ENCODE measurements around the gene STK16.
A peak's percentile ranks its signal among the peaks of the same experiment; 100 is the strongest.
"Not testable (repeated sequence)": the region's sequence is repeated elsewhere in the genome, so short reads cannot be mapped to it uniquely, and the experiment has no call there.

The STK16 gene, protein sequence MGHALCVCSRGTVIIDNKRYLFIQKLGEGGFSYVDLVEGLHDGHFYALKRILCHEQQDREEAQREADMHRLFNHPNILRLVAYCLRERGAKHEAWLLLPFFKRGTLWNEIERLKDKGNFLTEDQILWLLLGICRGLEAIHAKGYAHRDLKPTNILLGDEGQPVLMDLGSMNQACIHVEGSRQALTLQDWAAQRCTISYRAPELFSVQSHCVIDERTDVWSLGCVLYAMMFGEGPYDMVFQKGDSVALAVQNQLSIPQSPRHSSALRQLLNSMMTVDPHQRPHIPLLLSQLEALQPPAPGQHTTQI

DNA sequence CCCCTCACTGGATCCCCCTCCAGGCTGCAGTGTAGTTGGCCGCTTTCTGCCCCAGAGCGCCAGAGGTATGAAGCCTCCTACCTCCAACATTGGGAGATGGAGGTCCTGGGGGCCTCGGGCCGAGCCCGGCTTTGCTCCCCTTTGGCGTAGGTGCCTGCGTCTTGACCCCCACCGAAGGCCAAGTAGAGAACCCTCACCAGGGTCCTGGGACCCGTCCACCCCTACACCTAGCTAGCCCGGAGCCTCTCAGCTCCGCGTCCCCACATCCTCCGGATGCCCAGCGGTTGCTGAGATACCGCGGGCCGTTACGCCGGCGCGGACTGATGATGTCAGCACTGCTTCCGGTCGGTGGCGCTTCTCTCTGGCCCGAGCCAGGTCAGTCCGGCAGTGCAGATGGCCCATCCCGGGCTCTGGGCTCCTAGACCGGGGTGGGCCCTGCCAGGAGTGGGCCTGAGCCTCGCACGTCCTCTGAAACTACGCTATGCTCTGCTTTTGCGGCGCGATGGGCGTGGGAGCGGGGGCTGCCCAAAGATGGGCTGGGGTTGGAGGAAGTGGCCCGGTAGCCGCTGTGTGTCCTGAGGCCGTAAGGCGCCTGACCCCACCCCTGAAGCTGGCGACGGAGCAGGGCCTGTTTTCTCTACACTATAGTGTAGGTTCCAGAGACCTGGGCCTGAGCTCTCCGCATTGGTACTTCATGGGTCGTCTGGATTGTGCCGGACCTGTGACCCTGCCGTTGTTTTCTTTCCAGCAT lies at the start of gene STK16, which contains the start of gene GLB1L:
TSS of gene STK16 (plus strand) at position 332 of the 751 bp plus-strand sequence. CDS start 521 bp downstream, outside the sequence.
TSS of gene GLB1L (minus strand) at position 297 of the 751 bp plus-strand sequence. CDS start 1,871 bp downstream, outside the sequence.
- peak; percentile 78 to 84 for DNase-seq (ENCODE audit: low read depth in 2 of 2)

DNA sequence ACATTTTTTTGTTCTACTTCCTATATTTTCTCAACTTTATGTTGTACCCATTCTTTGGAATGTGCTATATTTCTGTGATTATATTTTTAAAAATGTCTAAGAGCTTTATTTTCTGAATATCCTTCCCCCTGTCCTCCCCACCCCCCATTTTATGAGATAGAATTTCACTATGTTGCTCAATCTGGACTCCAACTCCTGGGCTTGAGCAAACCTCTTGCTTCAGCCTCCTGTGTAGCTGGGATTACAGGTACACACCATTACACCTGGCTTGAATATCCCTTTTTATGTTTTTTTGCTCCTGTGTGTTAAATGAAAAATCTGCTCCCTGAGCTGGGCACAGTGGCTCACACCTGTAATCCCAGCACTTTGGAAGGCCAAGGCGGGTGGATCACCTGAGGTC lies 47.9 kb upstream of the STK16 start:
- DNase-seq (ENCODE audit: low read depth in 2 of 2), result no peak

DNA sequence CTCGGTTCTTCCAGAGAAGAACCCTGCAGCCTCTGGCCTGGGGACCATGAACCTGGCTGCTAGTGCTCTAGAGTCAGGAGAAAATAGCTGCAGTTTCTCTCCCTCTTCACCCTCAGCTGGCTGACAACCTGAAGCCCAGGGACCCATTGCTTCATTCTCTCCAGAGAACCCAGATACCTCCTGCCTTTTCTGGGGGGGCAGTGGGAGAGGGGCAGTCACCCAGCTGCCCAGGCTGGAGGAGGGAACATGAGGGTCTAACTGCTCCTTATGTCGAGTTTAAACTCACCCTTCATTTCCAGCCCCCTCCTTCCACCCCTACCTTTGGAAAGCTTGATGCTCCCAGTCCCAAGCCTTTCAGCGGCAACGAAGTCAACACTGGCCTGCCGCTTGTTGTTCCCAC lies 46.3 kb upstream of the STK16 start:
- DNase-seq (ENCODE audit: low read depth in 2 of 2), result no peak

DNA sequence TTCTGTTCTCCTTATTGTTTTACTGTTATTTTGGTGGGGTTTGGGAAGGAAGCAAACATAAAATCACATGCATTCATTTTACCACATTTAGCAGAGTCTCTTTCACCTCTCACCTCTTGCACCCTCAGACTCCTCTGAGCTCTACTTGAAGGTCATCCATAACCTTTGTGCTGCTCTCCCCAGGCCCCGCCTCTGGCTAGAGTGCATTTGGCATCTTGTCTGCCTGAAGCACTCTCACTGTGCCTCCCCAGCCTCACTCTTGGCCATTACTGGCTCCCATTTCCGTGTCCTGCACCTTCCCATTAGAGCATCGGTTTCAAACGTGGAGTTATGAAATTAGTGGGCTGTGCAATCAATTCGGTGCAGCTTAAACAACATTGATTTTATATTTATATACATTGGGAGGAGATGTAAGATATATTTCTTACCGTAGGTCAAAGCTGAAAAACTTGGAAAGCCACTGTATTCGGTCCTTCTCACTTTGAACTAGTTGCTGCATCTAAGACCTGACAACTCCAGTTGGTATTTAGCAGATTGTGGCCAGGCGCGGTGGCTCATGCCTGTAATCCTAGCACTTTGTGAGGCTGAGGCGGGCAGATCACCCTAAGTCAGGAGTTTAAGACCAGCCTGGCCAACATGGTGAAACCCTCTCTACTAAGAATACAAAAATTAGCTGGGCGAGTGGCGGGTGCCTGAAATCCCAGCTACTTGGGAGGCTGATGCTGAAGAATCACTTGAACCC lies 45.6 kb upstream of the STK16 start:
- DNase-seq (ENCODE audit: low read depth in 2 of 2), result no peak

DNA sequence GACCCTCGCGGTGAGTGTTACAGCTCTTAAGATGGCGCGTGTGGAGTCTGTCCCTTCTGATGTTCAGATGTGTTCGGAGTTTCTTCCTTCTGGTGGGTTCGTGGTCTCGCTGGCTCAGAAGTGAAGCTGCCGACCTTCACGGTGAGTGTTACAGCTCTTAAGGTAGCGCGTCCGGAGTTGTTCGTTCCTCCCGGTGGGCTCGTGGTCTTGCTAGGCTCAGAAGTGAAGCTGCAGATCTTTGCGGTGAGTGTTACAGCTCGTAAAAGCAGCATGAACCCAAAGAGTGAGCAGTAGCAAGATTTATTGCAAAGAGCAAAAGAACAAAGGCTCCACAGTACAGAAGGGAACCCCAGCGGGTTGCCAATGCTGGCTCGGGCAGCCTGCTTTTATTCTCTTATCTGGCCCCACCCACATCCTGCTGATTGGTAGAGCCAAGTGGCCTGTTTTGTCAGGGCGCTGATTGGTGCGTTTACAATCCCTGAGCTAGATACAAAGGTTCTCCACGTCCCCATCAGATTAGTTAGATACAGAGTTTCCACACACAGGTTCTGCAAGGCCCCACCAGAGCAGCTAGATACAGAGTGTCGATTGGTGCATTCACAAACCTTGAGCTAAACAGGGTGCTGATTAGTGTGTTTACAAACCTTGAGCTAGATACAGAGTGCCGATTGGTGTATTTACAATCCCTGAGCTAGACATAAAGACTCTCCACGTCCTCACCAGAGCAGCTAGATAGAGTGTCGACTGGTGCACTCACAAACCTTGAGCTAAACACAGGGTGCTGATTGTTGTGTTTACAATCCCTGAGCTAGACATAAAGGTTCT lies 44.6 kb upstream of the STK16 start:
- not testable (repeated sequence) for DNase-seq (ENCODE audit: low read depth in 2 of 2)

DNA sequence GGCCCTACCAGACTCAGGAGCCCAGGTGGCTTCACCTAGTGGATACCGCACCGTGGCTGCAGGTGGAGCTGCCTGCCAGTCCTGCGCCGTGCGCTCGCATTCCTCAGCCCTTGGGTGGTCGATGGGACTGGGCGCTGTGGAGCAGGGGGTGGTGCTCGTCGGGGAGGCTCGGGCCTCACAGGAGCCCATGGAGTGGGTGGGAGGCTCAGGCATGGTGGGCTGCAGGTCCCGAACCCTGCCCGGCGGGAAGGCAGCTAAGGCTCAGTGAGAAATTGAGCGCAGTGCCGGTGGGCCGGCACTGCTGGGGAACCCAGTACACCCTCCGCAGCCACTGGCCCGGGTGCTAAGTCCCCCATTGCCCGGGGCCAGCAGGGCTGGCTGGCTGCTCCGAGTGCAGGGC lies 43.9 kb upstream of the STK16 start:
- DNase-seq (ENCODE audit: low read depth in 2 of 2), result not testable (repeated sequence)

DNA sequence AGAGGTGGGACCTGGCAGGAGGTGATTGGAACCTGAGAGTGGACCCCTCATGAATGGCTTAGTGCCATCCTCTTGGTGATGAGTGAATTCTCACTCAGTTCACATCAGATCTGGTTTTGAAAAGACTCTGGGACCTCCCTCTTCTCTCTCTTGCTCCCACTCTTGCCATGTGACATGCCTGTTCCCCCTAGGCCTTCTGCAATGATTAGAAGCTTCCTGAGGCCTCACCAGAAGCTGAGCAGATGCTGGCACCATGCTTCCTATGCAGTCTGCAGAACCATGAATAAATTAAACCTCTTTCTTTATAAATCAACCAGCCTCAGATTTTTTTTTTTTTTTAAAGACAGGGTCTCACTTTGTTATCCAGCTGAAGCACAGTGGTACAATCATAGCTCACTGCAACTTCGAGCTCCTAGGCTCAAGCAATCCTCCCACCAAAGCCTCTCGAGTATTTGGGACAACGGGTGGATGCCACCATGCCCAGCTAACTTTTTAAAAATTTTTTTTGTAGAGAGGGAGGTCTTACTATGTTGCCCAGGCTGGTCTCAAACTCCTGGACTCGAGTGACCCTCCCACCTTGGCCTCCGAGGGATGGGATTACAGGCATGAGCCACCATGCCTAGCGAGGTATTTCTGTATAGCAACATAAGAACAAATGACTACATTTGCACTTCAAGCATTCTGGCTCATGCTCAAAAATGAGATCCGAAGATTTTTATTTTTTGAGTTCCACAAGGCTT lies 40.7 kb upstream of the STK16 start:
- no peak for DNase-seq (ENCODE audit: low read depth in 2 of 2)

DNA sequence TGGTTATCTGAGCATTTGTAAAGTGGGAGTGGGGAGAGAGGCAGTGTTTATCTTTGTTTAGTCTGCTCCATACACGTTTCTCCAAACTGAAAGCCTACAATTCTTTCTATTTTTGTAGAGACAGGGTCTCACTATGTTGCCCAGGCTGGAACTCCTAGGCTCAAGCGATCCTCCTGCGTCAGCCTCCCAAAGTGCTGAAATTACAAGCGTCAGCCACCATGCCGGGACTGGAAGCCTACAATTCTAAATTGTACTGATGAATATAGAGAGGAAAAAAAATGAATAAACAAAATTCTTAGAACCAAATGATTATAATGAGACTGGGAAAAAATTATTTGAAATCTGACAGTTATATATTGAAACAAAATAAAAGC lies 40.1 kb upstream of the STK16 start:
- no peak for DNase-seq (ENCODE audit: low read depth in 2 of 2)

DNA sequence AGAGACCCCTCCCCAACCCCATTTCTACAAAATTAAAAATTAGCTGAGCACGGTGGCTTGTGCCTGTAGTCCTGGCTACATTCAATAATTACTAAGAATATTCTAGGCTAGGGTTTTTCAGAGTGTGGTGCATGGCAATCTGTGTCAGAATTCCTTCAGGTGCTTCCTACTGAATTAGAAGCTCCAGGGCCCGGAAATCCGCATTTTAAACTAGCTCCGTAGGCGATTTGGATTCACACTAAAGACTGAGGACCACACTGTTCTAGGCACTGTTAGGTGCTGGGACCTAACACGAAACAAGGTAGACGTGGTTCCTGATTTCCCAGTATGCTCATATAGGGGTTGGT lies 39.3 kb upstream of the STK16 start:
- DNase-seq (ENCODE audit: low read depth in 2 of 2), result no peak

DNA sequence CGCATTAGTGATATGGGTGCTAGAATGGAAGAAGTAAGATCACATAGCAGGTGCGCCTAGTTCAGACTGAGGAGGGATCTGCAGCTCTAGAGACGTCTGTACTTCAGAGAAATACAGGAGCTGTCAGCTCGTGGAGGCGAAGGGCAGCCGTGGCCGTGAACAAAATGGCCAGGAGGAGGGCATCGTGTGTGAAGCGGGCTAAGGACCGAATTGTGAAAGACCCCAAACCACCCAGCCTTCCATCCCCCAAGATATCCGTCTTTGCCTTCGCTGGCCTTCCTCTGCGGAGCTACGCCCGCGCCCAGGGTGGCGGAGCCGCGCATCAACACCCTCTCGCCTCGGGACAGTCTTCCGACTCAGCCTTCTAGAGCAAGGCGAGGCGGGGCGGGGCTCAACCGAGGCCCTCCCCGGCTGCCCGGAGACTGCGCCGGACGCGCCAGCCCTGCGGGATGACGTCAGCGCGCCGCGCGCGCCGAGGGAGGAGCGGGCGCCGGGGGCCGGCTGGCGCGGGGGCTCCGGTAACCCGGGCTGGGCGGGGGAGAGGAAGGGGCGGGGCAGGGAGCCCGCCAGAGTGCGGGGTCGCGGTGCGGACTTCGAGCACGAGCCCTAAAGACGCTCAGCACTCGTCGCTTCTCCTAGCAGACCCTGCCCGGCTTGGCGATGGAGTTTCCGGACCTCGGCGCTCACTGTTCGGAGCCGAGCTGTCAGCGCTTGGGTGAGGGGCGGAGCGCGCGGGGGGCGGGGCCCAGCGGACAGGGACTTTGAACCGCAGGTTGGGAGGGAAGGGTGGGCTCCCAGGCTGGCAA lies 38.7 kb upstream of the STK16 start, which contains the start of gene ZFAND2B:
TSS of gene ZFAND2B (plus strand) at position 455 of the 806 bp plus-strand sequence. CDS start at position 661, 206 bp downstream.
- peak; percentile 83 to 93 for DNase-seq (ENCODE audit: low read depth in 2 of 2)

DNA sequence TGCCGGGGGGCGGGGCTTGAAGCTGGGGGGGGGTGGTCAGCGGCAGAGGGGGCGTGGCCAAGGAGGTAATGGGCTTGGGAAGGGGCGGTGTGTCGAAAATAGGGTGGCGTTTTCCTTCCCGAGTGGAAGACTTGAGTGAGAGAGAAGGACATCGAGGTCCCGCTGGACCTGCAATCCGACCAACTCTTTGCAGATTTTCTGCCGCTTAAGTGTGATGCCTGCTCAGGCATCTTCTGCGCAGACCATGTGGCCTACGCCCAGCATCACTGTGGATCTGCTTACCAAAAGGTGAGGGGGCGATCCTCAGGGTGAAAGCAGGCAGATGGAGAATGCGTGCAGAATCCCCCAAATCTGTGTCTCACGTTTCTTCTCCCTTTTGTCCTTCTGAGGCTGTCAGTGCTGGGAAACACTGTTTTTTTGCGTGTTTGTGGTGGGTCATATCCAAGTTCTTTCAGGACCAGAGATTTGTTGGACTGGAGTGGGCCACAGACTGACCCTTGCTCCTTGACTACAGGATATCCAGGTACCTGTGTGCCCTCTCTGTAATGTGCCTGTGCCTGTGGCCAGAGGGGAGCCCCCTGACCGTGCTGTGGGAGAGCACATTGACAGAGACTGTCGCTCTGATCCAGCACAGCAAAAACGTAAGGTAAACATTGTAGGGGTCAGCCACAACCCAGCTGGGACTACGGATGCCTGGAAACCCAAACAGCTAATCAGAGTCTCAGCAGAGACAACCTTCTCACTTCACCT lies 38.0 kb upstream of the STK16 start:
- no peak for DNase-seq (ENCODE audit: low read depth in 2 of 2)

DNA sequence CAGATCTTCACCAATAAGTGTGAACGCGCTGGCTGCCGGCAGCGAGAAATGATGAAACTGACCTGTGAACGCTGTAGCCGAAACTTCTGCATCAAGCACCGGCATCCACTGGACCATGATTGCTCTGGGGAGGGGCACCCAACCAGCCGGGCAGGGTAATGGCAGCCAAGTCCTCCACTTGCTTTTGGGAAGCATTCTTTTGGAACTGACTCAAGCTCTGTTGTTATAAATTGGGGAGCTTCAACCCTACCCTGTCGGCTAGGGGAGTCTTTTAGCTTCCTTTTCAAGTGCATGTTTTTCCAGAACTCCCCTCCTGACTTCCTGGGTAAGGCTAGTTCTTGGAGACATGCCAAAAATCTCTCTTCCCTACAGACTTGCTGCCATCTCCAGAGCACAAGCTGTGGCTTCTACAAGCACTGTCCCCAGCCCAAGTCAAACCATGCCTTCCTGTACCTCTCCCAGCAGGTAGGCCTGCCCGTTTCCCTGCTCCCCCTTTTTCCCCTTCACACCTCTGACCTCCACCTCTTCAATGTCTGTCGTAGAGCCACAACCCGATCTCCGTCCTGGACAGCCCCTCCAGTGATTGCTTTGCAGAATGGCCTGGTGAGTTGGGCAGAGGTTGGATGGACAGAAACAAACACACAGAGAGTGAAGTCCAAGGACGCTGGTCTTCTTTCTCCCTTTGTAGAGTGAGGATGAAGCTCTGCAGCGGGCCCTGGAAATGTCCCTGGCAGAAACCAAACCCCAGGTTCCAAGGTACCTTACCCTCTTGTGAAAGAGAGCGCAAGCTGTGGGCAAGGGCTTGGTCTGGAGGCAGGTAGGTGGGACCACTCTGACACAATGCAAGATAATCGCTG lies 37.2 kb upstream of the STK16 start:
- no peak for DNase-seq (ENCODE audit: low read depth in 2 of 2)

DNA sequence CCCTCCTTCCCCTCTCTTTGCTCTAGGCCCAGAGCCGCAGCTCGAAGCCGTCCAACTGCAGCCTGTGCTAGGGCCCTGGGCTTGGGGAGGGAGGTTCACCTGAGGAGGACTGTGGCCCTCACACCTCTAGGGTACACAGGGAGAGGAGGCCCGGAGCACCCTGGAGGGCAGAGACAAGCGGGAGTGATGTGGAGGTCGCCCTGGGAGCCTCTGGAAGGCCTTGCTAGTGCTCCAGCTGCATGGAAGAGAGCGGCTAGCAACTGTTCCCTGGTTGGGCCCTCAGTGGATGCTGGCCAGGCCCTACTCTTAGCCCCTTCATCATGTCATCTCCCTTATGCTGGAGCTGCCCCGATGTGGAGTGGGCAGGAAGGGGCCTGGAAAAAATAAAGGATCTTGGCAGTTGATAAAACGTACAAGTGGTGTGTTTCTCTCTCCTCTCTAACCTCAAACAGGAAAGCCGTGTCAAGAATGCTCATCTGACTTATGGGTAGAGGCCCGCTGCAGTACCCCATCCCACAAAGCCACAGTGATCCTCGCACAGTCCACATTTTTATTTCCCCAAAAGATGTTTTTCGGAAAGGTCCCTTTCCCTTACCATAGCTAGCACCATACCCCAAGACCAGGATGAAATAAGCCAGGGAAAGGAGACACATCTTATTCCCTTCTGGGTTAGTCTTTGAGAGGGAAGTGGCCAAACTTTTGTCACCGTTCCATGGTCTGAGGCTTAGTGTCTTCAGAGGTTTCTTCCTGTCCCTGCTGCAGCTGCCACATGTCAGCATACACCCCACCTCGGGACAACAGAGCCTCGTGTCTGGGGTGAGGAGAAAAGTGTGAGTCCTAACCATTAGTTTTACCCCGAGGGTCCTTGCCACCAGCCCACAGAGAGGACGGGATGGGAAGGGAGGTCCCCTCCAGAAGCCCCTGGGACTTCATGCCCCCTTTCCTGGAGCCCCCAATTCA lies 35.8 kb upstream of the STK16 start:
- no peak for DNase-seq (ENCODE audit: low read depth in 2 of 2)

DNA sequence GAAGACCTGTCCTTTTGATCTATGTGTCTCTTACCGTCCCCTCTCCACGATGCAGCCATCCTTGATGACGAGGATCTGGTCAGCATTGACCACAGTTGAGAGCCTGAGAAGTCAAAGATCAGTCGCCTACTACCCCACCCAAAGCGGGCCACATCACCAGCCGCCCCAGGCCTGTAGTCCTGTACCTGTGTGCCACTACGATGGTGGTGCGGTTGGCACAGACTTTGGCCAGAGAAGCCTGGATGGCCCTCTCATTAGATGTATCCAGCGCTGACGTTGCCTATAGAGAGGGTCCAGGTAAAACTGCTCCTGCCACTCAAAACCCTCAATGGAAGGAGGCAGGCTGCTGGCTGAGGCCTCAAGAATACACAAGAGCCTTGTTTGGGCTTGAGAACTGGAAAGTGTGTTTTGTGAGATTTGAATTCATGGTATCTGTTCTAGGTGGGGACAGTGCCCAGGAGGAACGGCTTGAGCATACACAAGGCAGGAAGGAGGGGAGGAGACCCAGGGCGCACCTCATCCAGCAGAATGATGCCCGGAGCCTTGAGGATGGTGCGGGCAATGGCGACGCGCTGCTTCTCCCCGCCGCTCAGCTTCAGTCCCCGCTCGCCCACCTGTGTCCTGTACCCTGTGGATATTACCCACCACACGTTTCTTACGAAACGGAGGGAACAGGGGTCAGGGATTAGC lies 34.9 kb upstream of the STK16 start:
- no peak for DNase-seq (ENCODE audit: low read depth in 2 of 2)

DNA sequence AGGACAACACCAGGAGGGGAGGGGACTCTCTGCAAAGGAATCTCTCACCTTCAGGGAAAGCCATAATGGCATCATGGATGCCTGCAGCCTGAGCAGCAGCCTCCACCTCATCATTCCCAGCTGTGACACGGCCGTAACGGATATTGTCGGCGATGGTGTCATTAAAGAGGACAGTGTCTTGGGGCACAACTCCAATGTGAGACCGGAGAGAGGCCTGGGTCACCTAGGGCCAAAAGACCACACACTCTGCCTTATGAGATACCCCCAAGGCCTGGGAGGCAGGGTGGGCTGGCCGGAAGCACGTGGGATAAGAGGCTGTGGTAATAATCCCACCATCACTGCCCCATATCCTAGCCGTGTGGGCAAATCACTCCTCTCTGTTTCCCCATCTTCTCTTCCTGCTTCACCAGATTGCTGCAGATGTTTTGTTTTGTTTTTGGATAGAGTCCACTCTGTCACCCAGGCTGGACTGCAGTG lies 34.4 kb upstream of the STK16 start:
- no peak for DNase-seq (ENCODE audit: low read depth in 2 of 2)

DNA sequence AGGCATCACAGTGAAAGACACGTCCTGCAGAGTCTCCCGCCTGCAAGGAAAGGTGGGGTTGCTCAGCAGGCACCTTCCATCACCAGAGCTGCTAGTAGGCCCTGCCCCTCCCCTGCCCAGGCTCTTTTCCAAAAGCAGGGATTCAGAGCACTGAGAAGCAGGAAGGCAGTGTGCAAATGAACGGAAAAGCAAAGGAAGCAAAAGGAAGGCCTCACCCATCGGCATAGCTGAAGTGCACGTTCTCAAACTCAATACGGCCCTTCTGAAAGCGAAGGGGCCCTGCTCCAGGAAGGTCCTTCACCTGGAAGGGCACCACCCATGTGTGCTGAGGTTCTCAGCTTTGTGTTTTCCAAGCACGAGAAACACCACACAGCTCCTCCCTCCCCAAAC lies 32.3 kb upstream of the STK16 start:
- DNase-seq (ENCODE audit: low read depth in 2 of 2), result no peak

All from stimulated activated CD8-positive, alpha-beta memory T cell treated with anti-CD3 and anti-CD28 coated beads, Interleukin-7, amount 100 ng/mL, for 4 hours (primary cell).